ENCODE results near the gene ZNF217.

GRCh38 chr20:53599044-53599362, 5.4 kb upstream of the ZNF217 start:
- TF ChIP-seq SRF (IDR thresholded peaks at IDR 0.05; ENCODE audit: low read depth, low read length) (no peak), CBX5 (IDR thresholded peaks at IDR 0.05; ENCODE audit: low read depth, low read length) (no peak), TAF1 (IDR thresholded peaks at IDR 0.05; ENCODE audit: low read depth, low read length) (no peak), SAP30 (IDR thresholded peaks at IDR 0.05; ENCODE audit: insufficient read depth, insufficient replicate concordance, low read length) (no peak), POLR2A (IDR thresholded peaks at IDR 0.05; ENCODE audit: control extremely low read depth in 1 of 2, low read depth in 2 of 2, low read length in 2 of 2) (no peak), CEBPB (IDR thresholded peaks at IDR 0.05; ENCODE audit: low read depth, low read length) (no peak), CHD2 (IDR thresholded peaks at IDR 0.05; ENCODE audit: low read length) (no peak), EGR1 (IDR thresholded peaks at IDR 0.05; ENCODE audit: borderline replicate concordance, low read depth, low read length) (no peak), HDAC6 (IDR thresholded peaks at IDR 0.05; ENCODE audit: low read depth, low read length) (no peak)
- TF ChIP-seq, protein P1, sequence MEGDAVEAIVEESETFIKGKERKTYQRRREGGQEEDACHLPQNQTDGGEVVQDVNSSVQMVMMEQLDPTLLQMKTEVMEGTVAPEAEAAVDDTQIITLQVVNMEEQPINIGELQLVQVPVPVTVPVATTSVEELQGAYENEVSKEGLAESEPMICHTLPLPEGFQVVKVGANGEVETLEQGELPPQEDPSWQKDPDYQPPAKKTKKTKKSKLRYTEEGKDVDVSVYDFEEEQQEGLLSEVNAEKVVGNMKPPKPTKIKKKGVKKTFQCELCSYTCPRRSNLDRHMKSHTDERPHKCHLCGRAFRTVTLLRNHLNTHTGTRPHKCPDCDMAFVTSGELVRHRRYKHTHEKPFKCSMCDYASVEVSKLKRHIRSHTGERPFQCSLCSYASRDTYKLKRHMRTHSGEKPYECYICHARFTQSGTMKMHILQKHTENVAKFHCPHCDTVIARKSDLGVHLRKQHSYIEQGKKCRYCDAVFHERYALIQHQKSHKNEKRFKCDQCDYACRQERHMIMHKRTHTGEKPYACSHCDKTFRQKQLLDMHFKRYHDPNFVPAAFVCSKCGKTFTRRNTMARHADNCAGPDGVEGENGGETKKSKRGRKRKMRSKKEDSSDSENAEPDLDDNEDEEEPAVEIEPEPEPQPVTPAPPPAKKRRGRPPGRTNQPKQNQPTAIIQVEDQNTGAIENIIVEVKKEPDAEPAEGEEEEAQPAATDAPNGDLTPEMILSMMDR (IDR thresholded peaks at IDR 0.05; ENCODE audit: control extremely low read depth in 1 of 3, insufficient read depth in 1 of 3, low read depth in 1 of 3, low read length in 3 of 3) = no peak
- TF ChIP-seq, protein P2, sequence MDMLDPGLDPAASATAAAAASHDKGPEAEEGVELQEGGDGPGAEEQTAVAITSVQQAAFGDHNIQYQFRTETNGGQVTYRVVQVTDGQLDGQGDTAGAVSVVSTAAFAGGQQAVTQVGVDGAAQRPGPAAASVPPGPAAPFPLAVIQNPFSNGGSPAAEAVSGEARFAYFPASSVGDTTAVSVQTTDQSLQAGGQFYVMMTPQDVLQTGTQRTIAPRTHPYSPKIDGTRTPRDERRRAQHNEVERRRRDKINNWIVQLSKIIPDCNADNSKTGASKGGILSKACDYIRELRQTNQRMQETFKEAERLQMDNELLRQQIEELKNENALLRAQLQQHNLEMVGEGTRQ (IDR thresholded peaks at IDR 0.05; ENCODE audit: low read length) = no peak

Data from H1 (cell line).